ENCODE measurements around the gene AIP. TPM values are rescaled to one million over a fixed set of nuclear protein-coding genes. Genes with fewer than 3 reads are reported as not detected.
A peak's percentile ranks its signal among the peaks of the same experiment; 100 is the strongest.
"Not testable (repeated sequence)": the region's sequence is repeated elsewhere in the genome, so short reads cannot be mapped to it uniquely, and the experiment has no call there.

The AIP gene
- total RNA-seq, 2 donors from 2014 or later = 172 to 184 TPM

GRCh38 chr11:67468056-67468455, 14.8 kb upstream of the AIP start:
- Mint-ChIP-seq H3K9me3 (no peaks in the 10 kb centered on the region), H3K36me3 (ENCODE audit: insufficient read depth in 2 of 2) (no peaks in the 10 kb centered on the region), H3K27me3 (ENCODE audit: low read depth) (no peaks in the 10 kb centered on the region), H3K4me1 (ENCODE audit: low read depth) (peaks cover 50% of the 10 kb centered on the region), H3K27ac (peak overlapping the region; percentile 43), H3K4me3 (peak overlapping the region; percentile 94 to 95)
- no peak for ATAC-seq (replicated peaks in 1 of 2)
- DNase-seq = peak; percentile 41 to 45

GRCh38 chr11:67468456-67468758, 14.4 kb upstream of the AIP start:
- peak overlapping the region; percentile 94 to 95 for H3K4me3 Mint-ChIP-seq
- no peaks in the 10 kb centered on the region for H3K36me3 Mint-ChIP-seq (ENCODE audit: insufficient read depth in 2 of 2)
- peak in 1 of 2 donors; percentile 40 for DNase-seq
- no peaks in the 10 kb centered on the region for H3K9me3 Mint-ChIP-seq
- H3K27ac Mint-ChIP-seq = peak overlapping the region; percentile 43
- H3K4me1 Mint-ChIP-seq (ENCODE audit: low read depth) = peaks cover 50% of the 10 kb centered on the region
- H3K27me3 Mint-ChIP-seq (ENCODE audit: low read depth) = no peaks in the 10 kb centered on the region
- peak in 1 of 2 donors; percentile 1 for ATAC-seq (replicated peaks in 1 of 2)

- Mint-ChIP-seq H3K4me3 (peak within 1 kb of the TSS; percentile 94 to 95), H3K9me3 (no peaks in the 10 kb centered on the region), H3K27me3 (ENCODE audit: low read depth) (no peaks in the 10 kb centered on the region), H3K27ac (peak within 1 kb of the TSS; percentile 43), H3K36me3 (ENCODE audit: insufficient read depth in 2 of 2) (no peaks in the 10 kb centered on the region), H3K4me1 (ENCODE audit: low read depth) (peaks cover 46% of the 10 kb centered on the region)
- peak; percentile 85 for ATAC-seq (replicated peaks in 1 of 2)
- peak; percentile 92 to 95 for DNase-seq
Observed at GRCh38 chr11:67468759-67469507, 13.9 kb upstream of the AIP start, which contains the start of gene TMEM134. TSS of gene TMEM134 (minus strand) at chr11:67469251. CDS start at chr11:67469192, 59 bp downstream.

GRCh38 chr11:67469508-67469811, 13.4 kb upstream of the AIP start:
- Mint-ChIP-seq H3K4me1 (ENCODE audit: low read depth) (peaks cover 41% of the 10 kb centered on the region), H3K4me3 (peak overlapping the region; percentile 84 to 94), H3K9me3 (no peaks in the 10 kb centered on the region), H3K27me3 (ENCODE audit: low read depth) (no peaks in the 10 kb centered on the region), H3K36me3 (ENCODE audit: insufficient read depth in 2 of 2) (no peaks in the 10 kb centered on the region), H3K27ac (peak overlapping the region; percentile 22)
- DNase-seq (no peak), ATAC-seq (replicated peaks in 1 of 2) (no peak)

- no peak for DNase-seq
- H3K9me3 Mint-ChIP-seq = no peaks in the 10 kb centered on the region
- peaks cover 36% of the 10 kb centered on the region for H3K4me1 Mint-ChIP-seq (ENCODE audit: low read depth)
- no peaks in the 10 kb centered on the region for H3K36me3 Mint-ChIP-seq (ENCODE audit: insufficient read depth in 2 of 2)
- H3K4me3 Mint-ChIP-seq = peak overlapping the region in 1 of 2 donors; percentile 84
- H3K27me3 Mint-ChIP-seq (ENCODE audit: low read depth) = no peaks in the 10 kb centered on the region
- H3K27ac Mint-ChIP-seq = no peak overlapping the region
- no peak for ATAC-seq (replicated peaks in 1 of 2)
Observed at GRCh38 chr11:67470337-67471002, 12.4 kb upstream of the AIP start.

GRCh38 chr11:67472882-67473281, 9.9 kb upstream of the AIP start:
- no peak for ATAC-seq (replicated peaks in 1 of 2)
- Mint-ChIP-seq H3K27me3 (ENCODE audit: low read depth) (no peaks in the 10 kb centered on the region), H3K9me3 (no peaks in the 10 kb centered on the region), H3K27ac (no peak overlapping the region), H3K36me3 (ENCODE audit: insufficient read depth in 2 of 2) (no peaks in the 10 kb centered on the region), H3K4me1 (ENCODE audit: low read depth) (peaks cover 20% of the 10 kb centered on the region), H3K4me3 (no peak overlapping the region)
- no peak for DNase-seq

- not testable (repeated sequence) for H3K27me3 Mint-ChIP-seq (ENCODE audit: low read depth); H3K27ac Mint-ChIP-seq; H3K4me3 Mint-ChIP-seq; DNase-seq; H3K36me3 Mint-ChIP-seq (ENCODE audit: insufficient read depth in 2 of 2); H3K4me1 Mint-ChIP-seq (ENCODE audit: low read depth); H3K9me3 Mint-ChIP-seq; ATAC-seq (replicated peaks in 1 of 2)
Observed at GRCh38 chr11:67476692-67477091, 6.1 kb upstream of the AIP start.

GRCh38 chr11:67477344-67478050, 5.3 kb upstream of the AIP start:
- H3K27ac Mint-ChIP-seq; H3K36me3 Mint-ChIP-seq (ENCODE audit: insufficient read depth in 2 of 2); DNase-seq; H3K27me3 Mint-ChIP-seq (ENCODE audit: low read depth); H3K4me3 Mint-ChIP-seq; ATAC-seq (replicated peaks in 1 of 2); H3K9me3 Mint-ChIP-seq; H3K4me1 Mint-ChIP-seq (ENCODE audit: low read depth): not testable (repeated sequence)

GRCh38 chr11:67482275-67482826, 475 bp upstream of the AIP start:
- Mint-ChIP-seq H3K36me3 (ENCODE audit: insufficient read depth in 2 of 2) (peaks cover 2 to 7% of the 10 kb centered on the region in 2 donors), H3K27me3 (ENCODE audit: low read depth) (no peaks in the 10 kb centered on the region), H3K4me1 (ENCODE audit: low read depth) (peaks cover 51% of the 10 kb centered on the region), H3K9me3 (no peaks in the 10 kb centered on the region), H3K4me3 (peak overlapping the region; percentile 87 to 96), H3K27ac (peak overlapping the region; percentile 98)
- ATAC-seq (replicated peaks in 1 of 2) (no peak), DNase-seq (no peak)

- H3K9me3 Mint-ChIP-seq = peaks cover 1 to 2% of the 10 kb centered on the region in 2 donors
- H3K27ac Mint-ChIP-seq = peak overlapping the region; percentile 98
- ATAC-seq (replicated peaks in 1 of 2) (peak; percentile 18 to 33), DNase-seq (peak; percentile 61 to 65)
- H3K4me1 Mint-ChIP-seq (ENCODE audit: low read depth) = peaks cover 68% of the 10 kb centered on the region
- peaks cover 5 to 13% of the 10 kb centered on the region in 2 donors for H3K36me3 Mint-ChIP-seq (ENCODE audit: insufficient read depth in 2 of 2)
- H3K4me3 Mint-ChIP-seq = peak overlapping the region; percentile 87 to 96
- no peaks in the 10 kb centered on the region for H3K27me3 Mint-ChIP-seq (ENCODE audit: low read depth)
Observed at GRCh38 chr11:67483831-67484665, 1.2 kb downstream of the AIP start.

GRCh38 chr11:67484847-67485311, 2.1 kb downstream of the AIP start:
- Mint-ChIP-seq H3K27ac (peak overlapping the region; percentile 98), H3K9me3 (peaks cover 1 to 2% of the 10 kb centered on the region in 2 donors), H3K4me1 (ENCODE audit: low read depth) (peaks cover 73% of the 10 kb centered on the region), H3K36me3 (ENCODE audit: insufficient read depth in 2 of 2) (peaks cover 8 to 18% of the 10 kb centered on the region in 2 donors), H3K4me3 (peak overlapping the region; percentile 87 to 96), H3K27me3 (ENCODE audit: low read depth) (no peaks in the 10 kb centered on the region)
- peak; percentile 5 to 12 for ATAC-seq (replicated peaks in 1 of 2)
- peak; percentile 80 to 81 for DNase-seq

GRCh38 chr11:67485873-67486361, 3.1 kb downstream of the AIP start:
- Mint-ChIP-seq H3K36me3 (ENCODE audit: insufficient read depth in 2 of 2) (peaks cover 8 to 19% of the 10 kb centered on the region in 2 donors), H3K4me3 (peak overlapping the region; percentile 87 to 96), H3K27ac (peak overlapping the region; percentile 79), H3K4me1 (ENCODE audit: low read depth) (peaks cover 74% of the 10 kb centered on the region)
- H3K27me3 Mint-ChIP-seq (ENCODE audit: low read depth); H3K9me3 Mint-ChIP-seq: not testable (repeated sequence)
- ATAC-seq (replicated peaks in 1 of 2) (peak; percentile 3 to 17), DNase-seq (peak; percentile 79 to 83)
